Measurements from ENCODE around the gene TOM1L2.

GRCh38 chr17:17888821-17889220 lies 83.4 kb downstream of the TOM1L2 start:
- TF ChIP-seq CTCF (IDR thresholded peaks at IDR 0.05): no peak
- TF ChIP-seq POLR2A (IDR thresholded peaks at IDR 0.05): no peak

All from heart left ventricle (tissue), 13 donors.